Nephron (organoid): ENCODE results near the gene PTPRD.

Source experiments
- H3K27ac Mint-ChIP-seq, 3 experiments: 2 replicates each; pipeline ENCODE4 v1.8.0; 2020; ENCODE audit warnings: mixed read lengths in 3 of 3, mild to moderate bottlenecking in 2 of 3, moderate library complexity in 1 of 3
- H3K27me3 Mint-ChIP-seq: 2 replicates; pipeline ENCODE4 v1.8.0; 2021; ENCODE audit warnings: low read depth, mild to moderate bottlenecking, moderate library complexity, mixed read lengths
- H3K36me3 Mint-ChIP-seq: 2 replicates; pipeline ENCODE4 v1.8.0; 2020; ENCODE audit warnings: low read depth, mixed read lengths
- H3K4me1 Mint-ChIP-seq: 2 replicates; pipeline ENCODE4 v1.8.0; 2020; ENCODE audit warnings: mixed read lengths
- H3K4me3 Mint-ChIP-seq, 3 experiments: 2 replicates each; pipeline ENCODE4 v1.8.0; 2020; ENCODE audit warnings: mild to moderate bottlenecking in 3 of 3, mixed read lengths in 3 of 3, moderate library complexity in 2 of 3
- H3K9me3 Mint-ChIP-seq: 2 replicates; pipeline ENCODE4 v1.8.0; 2020; ENCODE audit warnings: mixed read lengths
- TF ChIP-seq, protein P1 (sequence below), 3 experiments: fragments of 200-600 bp; sonication (generic); IDR thresholded peaks; one replicate each; pipeline ENCODE4 v1.5.0; 2021; ENCODE audit warnings: antibody characterized with exemption in 3 of 3; ENCODE audit not compliant: unreplicated experiment in 3 of 3

The PTPRD gene

DNA sequence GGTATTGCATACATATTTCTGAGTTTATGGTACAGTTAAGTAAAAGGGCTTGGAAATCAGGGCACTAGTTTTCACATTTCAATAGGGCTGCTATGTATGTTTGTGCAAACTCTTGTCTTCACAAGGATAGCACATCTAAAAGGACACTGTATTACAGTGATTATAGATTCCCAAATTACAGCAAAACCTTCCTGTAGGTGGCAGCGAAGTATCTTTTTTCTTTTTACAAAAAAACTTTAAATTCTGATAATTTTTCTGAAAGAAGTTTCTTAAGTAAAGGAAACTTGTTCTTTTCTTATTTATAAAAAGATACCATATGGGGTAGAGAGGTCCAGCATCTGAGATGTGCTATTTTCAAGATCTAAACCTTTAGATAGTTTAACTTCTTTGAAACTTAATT, 337.8 kb downstream of the PTPRD start:
- no peaks in the 10 kb centered on the region for H3K36me3 Mint-ChIP-seq
- no peak overlapping the region for H3K27ac Mint-ChIP-seq
- no peaks in the 10 kb centered on the region for H3K9me3 Mint-ChIP-seq
- H3K27me3 Mint-ChIP-seq: no peaks in the 10 kb centered on the region
- no peaks in the 10 kb centered on the region for H3K4me1 Mint-ChIP-seq
- TF ChIP-seq, protein P1, sequence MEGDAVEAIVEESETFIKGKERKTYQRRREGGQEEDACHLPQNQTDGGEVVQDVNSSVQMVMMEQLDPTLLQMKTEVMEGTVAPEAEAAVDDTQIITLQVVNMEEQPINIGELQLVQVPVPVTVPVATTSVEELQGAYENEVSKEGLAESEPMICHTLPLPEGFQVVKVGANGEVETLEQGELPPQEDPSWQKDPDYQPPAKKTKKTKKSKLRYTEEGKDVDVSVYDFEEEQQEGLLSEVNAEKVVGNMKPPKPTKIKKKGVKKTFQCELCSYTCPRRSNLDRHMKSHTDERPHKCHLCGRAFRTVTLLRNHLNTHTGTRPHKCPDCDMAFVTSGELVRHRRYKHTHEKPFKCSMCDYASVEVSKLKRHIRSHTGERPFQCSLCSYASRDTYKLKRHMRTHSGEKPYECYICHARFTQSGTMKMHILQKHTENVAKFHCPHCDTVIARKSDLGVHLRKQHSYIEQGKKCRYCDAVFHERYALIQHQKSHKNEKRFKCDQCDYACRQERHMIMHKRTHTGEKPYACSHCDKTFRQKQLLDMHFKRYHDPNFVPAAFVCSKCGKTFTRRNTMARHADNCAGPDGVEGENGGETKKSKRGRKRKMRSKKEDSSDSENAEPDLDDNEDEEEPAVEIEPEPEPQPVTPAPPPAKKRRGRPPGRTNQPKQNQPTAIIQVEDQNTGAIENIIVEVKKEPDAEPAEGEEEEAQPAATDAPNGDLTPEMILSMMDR (IDR thresholded peaks at IDR 0.05; ENCODE audit: unreplicated experiment in 3 of 3): peak in 1 of 3 experiments; percentile 26
- H3K4me3 Mint-ChIP-seq: no peak overlapping the region

GRCh38 chr9:10274175-10274574, 338.6 kb downstream of the PTPRD start:
- no peak overlapping the region for H3K4me3 Mint-ChIP-seq
- no peaks in the 10 kb centered on the region for H3K9me3 Mint-ChIP-seq
- peak overlapping the region in 2 of 3 experiments; percentile 44 to 74 for H3K27ac Mint-ChIP-seq
- no peaks in the 10 kb centered on the region for H3K4me1 Mint-ChIP-seq
- no peaks in the 10 kb centered on the region for H3K36me3 Mint-ChIP-seq
- H3K27me3 Mint-ChIP-seq: no peaks in the 10 kb centered on the region
- TF ChIP-seq, protein P1 (IDR thresholded peaks at IDR 0.05; ENCODE audit: unreplicated experiment in 3 of 3): no peak

DNA sequence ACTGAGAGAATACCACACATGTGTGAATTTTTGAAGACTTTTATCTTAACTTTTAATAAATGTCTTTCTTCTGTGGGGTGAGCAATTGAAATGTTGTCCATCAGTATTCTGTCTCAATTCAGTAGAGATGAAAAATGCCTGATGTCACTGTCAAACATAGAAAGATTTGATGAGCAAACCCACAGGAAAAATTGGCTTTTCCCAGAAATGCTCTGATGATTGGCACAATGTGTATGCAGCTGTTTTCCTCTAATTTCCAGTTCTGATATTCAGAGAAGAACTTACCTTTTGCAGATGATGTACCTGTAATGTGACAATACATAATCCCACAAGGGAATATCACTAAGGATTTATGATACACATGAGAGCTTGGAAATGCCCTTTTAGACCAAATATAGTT, 340.0 kb downstream of the PTPRD start:
- no peaks in the 10 kb centered on the region for H3K36me3 Mint-ChIP-seq
- H3K27ac Mint-ChIP-seq: no peak overlapping the region
- TF ChIP-seq, protein P1 (IDR thresholded peaks at IDR 0.05; ENCODE audit: unreplicated experiment in 3 of 3): no peak
- H3K9me3 Mint-ChIP-seq: no peaks in the 10 kb centered on the region
- no peak overlapping the region for H3K4me3 Mint-ChIP-seq
- no peaks in the 10 kb centered on the region for H3K27me3 Mint-ChIP-seq
- H3K4me1 Mint-ChIP-seq: no peaks in the 10 kb centered on the region

DNA sequence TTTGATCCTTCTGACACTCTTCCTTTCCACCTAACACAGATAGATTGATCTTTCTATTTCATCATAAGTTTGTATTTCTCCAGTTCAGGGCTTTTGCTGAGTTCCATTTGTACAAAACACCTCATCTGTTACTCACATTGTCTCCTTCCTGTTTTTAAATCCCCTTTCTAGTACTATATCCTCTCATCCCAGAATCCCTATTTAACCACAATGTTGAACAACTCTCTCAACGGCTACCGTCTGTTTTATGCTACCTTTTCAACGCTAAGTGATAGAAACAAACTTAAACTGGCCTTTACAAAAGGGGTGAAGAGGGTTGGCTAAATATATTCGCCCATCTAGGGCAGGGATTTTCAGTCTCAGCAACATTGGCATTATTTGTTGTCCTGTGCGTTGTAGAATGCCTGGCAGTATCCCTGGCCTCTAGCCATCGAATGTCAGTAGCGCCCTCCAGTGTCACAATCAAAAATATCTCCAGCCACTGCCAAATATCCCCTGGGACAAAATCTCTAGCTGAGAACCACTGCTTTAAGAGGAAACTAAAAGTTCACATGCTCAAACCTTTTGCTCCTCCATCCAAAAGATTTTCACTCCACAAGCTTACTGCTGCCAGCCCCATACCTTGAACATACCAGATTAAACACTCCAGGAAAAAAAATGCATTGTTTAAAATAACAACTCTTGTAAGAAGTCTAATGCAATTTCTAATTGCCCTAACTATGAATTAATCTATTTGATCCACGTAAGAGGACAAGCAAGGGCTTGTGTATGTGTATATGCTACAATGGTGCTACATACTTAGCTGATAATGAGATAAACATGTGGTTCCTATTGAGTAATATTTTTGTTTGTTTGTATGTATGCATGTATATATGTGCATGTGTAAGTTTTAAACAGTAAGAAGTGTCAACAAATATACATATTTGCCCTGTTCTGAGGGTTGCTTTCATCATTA, 344.0 kb downstream of the PTPRD start:
- TF ChIP-seq, protein P1 (IDR thresholded peaks at IDR 0.05; ENCODE audit: unreplicated experiment in 3 of 3): peak; percentile 41 to 51 (median 42)
- Mint-ChIP-seq H3K4me1 (no peaks in the 10 kb centered on the region), H3K9me3 (peaks cover 5% of the 10 kb centered on the region), H3K4me3 (no peak overlapping the region), H3K27ac (peak overlapping the region in 1 of 3 experiments; percentile 12), H3K27me3 (no peaks in the 10 kb centered on the region), H3K36me3 (no peaks in the 10 kb centered on the region)

GRCh38 chr9:10265153-10265631, 347.6 kb downstream of the PTPRD start:
- Mint-ChIP-seq H3K4me3 (no peak overlapping the region), H3K4me1 (no peaks in the 10 kb centered on the region), H3K27me3 (no peaks in the 10 kb centered on the region), H3K27ac (peak overlapping the region; percentile 2 to 89 (median 58)), H3K9me3 (peaks cover 11% of the 10 kb centered on the region), H3K36me3 (peaks cover 6% of the 10 kb centered on the region)
- TF ChIP-seq, protein P1 (IDR thresholded peaks at IDR 0.05; ENCODE audit: unreplicated experiment in 3 of 3): no peak
